Thoracic aorta (tissue), 2 donors: Measurements from ENCODE around the gene APCDD1L. TPM values are rescaled to one million over a fixed set of nuclear protein-coding genes. Genes with fewer than 3 reads are reported as not detected.

Source experiments
- ATAC-seq: fragments of 150-250 bp; one replicate; pipeline ENCODE4 v1.8.0; 2017; ENCODE audit warnings: low read depth; ENCODE audit not compliant: insufficient number of reproducible peaks, low FRiP score
- DNase-seq: peaks from one replicate; pipeline ENCODE4 v3.0.0-alpha.2; 2020; ENCODE audit warnings: low spot score
- H3K27ac ChIP-seq, 2 donors: fragments of 200-600 bp; sonication (generic); 1 replicate in 1 of 2; 2 replicates in 1 of 2; pipeline ENCODE4 v1.5.1; 2016; ENCODE audit warnings: mild to moderate bottlenecking in 2 of 2, moderate library complexity in 2 of 2
- H3K27me3 ChIP-seq: fragments of 200-600 bp; sonication (generic); replicated peaks from 2 replicates; pipeline ENCODE4 v1.6.0; 2016; ENCODE audit warnings: mild to moderate bottlenecking; ENCODE audit not compliant: insufficient read depth
- H3K36me3 ChIP-seq: fragments of 200-600 bp; sonication (generic); one replicate; pipeline ENCODE4 v1.5.1; 2016
- H3K4me1 ChIP-seq, 2 donors: fragments of 200-600 bp; sonication (generic); 1 replicate in 1 of 2; 2 replicates in 1 of 2; pipeline versions ENCODE4 v1.5.1 to v1.6.0; 2016; ENCODE audit warnings: low read depth in 2 of 2, mild to moderate bottlenecking in 1 of 2; ENCODE audit not compliant: control insufficient read depth in 1 of 2
- H3K4me3 ChIP-seq: fragments of 200-600 bp; sonication (generic); 2 replicates; pipeline ENCODE4 v1.5.1; 2016; ENCODE audit warnings: mild to moderate bottlenecking
- H3K9me3 ChIP-seq: fragments of 200-600 bp; sonication (generic); 2 replicates; pipeline ENCODE4 v1.5.1; 2016
- total RNA-seq, 2 donors: library from RNA; depleted of rRNA; stranded (reverse); fragments of >200 nt; gene quantifications; one replicate each; pipeline versions ENCODE4 v1.1.0 to v1.2.3, GENCODE V29; 2016
- TF ChIP-seq, protein P1 (sequence below): fragments of 200-600 bp; sonication (generic); IDR thresholded peaks from one replicate; pipeline ENCODE4 v1.5.1; 2019; ENCODE audit warnings: antibody characterized with exemption

The APCDD1L gene
- total RNA-seq, 2 donors from 2014 or later = 9.2 to 12.9 TPM

DNA sequence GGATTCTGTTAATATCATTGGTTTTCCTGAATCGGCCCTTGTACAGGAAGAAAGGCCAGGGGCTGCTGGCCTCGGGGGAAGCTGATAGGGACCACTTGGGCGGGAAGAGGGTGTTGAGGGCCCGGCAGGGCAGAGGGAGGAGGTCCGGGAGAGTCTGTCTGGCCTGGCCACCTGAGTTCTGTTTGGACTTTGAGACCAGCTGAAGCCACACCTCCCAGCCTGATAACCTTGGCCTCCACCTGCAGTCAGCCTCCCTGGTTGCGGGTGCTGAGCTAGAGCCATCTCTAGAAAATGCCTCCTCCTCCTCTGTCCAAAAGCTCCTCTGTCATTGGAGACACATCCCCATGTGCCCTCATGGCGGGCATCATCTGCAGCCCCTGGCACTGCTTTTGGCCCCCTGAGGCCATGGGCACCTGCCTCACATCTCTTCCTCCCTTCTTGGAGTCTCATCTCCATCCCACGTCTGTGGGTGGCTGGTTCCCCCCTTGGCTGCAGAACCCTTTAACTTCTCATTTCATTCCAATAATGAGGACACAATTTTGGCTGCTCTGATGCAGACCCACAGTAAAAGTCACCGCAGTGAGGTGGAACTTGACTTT, 16.6 kb downstream of the APCDD1L start:
- Histone ChIP-seq H3K4me1 (no peaks in the 10 kb centered on the region), H3K27me3 (no peaks in the 10 kb centered on the region), H3K4me3 (no peak overlapping the region), H3K27ac (no peak overlapping the region), H3K9me3 (no peaks in the 10 kb centered on the region), H3K36me3 (no peaks in the 10 kb centered on the region)
- ATAC-seq = no peak
- no peak for DNase-seq
- TF ChIP-seq, protein P1, sequence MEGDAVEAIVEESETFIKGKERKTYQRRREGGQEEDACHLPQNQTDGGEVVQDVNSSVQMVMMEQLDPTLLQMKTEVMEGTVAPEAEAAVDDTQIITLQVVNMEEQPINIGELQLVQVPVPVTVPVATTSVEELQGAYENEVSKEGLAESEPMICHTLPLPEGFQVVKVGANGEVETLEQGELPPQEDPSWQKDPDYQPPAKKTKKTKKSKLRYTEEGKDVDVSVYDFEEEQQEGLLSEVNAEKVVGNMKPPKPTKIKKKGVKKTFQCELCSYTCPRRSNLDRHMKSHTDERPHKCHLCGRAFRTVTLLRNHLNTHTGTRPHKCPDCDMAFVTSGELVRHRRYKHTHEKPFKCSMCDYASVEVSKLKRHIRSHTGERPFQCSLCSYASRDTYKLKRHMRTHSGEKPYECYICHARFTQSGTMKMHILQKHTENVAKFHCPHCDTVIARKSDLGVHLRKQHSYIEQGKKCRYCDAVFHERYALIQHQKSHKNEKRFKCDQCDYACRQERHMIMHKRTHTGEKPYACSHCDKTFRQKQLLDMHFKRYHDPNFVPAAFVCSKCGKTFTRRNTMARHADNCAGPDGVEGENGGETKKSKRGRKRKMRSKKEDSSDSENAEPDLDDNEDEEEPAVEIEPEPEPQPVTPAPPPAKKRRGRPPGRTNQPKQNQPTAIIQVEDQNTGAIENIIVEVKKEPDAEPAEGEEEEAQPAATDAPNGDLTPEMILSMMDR = no peak

DNA sequence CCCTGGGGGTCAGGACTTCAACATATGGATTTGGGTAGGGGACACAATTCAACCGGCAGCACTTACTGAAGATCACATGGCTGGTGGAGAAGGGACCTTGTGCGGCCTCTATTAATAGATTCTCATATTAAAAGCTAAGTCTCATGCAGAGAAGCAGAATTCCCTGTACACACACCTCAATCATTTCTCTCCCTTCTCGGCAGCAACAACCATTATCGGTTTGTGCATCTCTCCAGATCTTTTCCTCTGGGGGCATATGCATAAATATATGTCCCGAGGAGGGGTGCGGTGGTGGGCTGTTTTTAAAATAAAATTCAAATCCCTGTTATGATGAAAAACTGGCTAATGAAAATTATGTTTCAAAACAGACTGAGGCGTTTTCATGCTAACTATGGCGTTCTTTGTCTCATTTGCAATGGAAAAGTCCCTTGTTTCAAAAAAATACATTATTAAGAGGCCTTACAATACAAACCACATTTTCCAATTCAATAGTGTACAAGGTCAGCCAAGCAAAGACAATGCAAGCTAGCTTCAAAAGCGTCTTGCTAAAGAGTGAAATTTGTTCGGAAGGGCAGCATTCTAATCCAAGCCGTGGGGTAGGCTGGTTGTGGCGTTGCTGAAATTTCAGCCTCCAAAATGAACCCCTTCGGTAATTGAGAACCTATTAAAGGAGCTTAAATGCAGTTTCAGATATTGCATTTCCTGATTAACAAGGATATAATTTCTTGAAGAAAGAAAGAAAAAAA, 17.3 kb downstream of the APCDD1L start:
- Histone ChIP-seq H3K9me3 (no peaks in the 10 kb centered on the region), H3K4me3 (no peak overlapping the region), H3K4me1 (no peaks in the 10 kb centered on the region), H3K27ac (no peak overlapping the region), H3K27me3 (no peaks in the 10 kb centered on the region), H3K36me3 (no peaks in the 10 kb centered on the region)
- TF ChIP-seq, protein P1 = no peak
- DNase-seq (no peak), ATAC-seq (no peak)

DNA sequence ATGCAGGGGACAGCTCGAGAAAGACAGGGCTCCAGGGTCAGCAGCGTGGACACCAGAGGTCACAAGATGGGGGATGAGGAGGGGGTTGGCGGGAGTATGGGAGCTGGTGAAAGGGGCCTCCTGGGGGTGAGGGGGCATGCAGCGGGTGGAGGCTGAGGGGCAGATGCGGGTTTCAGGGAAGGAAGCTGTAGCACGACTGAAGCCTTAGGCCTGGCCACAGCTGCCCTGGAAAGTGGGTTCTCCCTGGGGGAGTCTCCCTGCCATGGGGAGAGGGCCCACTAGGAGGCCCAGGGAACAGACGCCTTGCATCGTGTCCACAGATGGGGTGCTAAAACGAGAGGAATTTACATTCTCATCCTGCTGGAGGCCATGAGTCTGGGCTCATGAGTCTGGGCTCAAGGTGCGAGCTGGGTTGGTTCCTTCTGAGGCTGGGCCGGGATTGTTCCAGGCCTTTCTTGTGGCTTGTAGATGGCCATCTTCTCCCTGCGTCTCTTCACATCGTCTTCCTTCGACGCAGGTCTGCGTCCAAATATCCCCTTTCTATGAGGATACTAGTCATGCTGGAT, 18.0 kb downstream of the APCDD1L start:
- H3K9me3 ChIP-seq = no peaks in the 10 kb centered on the region
- DNase-seq (no peak), ATAC-seq (no peak)
- H3K36me3 ChIP-seq = no peaks in the 10 kb centered on the region
- TF ChIP-seq, protein P1 = no peak
- H3K27ac ChIP-seq = no peak overlapping the region
- H3K27me3 ChIP-seq = no peaks in the 10 kb centered on the region
- H3K4me3 ChIP-seq = no peak overlapping the region
- no peaks in the 10 kb centered on the region for H3K4me1 ChIP-seq

DNA sequence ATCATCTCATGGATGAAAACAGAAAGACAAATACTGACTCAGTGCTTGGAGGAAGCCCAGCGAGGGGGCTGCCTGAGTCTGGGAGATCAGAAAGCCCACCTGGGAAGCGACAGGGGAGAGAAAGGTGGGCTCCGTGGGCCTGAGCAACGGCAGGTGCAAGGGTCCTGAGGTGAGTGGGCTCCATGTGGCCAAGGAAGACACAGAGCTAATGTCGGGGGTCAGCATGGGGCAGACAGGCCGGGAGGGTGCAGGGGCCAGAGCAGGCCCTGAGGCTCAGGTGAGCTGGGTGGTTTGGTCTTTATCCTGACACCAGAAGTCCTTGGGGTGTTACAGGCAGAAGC, 18.8 kb downstream of the APCDD1L start:
- no peaks in the 10 kb centered on the region for H3K27me3 ChIP-seq
- H3K4me1 ChIP-seq = no peaks in the 10 kb centered on the region
- H3K4me3 ChIP-seq = no peak overlapping the region
- no peaks in the 10 kb centered on the region for H3K36me3 ChIP-seq
- TF ChIP-seq, protein P1 = no peak
- H3K9me3 ChIP-seq = no peaks in the 10 kb centered on the region
- H3K27ac ChIP-seq = no peak overlapping the region
- ATAC-seq (no peak), DNase-seq (no peak)

DNA sequence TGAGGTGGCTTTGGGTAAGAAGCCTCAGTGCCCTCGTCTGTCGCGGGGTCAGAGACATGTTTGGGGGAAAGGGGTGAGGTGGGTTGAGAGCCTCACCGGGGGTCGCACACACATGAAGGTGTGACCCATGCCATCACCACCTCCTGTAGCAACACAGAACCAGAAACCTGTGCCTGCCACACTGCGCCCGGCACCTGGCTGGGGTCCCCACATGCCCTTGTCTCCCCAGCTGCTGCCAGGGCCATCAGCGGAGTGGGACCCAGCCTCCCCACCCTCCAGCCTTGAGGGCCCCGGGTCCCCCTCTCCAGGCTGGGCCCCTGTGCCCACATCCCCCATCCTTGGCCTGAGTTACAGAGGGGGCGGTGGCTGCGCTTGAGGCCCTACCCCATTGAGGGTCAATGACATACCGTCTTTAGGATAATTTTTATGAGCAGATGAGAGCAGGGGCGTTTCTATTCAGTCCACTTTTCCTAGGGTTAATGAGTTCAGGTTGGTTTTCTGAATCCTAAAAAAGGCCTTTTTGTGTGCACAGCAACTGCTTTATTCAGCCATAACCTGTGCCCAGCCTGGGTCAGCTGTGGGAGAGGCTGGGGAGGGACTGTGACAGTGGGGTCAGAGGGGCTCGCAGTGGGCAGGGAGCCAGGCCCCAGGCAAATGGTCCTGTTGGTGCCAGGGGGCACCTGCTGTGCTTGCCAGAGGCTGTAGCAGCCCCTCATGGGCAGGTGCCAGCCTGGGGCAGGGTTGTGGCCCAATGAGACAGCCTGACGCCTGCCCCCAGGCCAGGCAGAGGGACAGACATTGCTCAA, 19.4 kb downstream of the APCDD1L start:
- Histone ChIP-seq H3K9me3 (no peaks in the 10 kb centered on the region), H3K4me1 (no peaks in the 10 kb centered on the region), H3K4me3 (no peak overlapping the region), H3K27ac (no peak overlapping the region), H3K36me3 (no peaks in the 10 kb centered on the region), H3K27me3 (no peaks in the 10 kb centered on the region)
- TF ChIP-seq, protein P1 = no peak
- no peak for DNase-seq
- no peak for ATAC-seq
